Measurements from ENCODE around the gene DEGS1. TPM values are rescaled to one million over a fixed set of nuclear protein-coding genes. Genes with fewer than 3 reads are reported as not detected.

DEGS1 gene
- total and polyA plus RNA-seq, 10 of the 15 experiments (the other 5 are each of a cell fraction or from before 2014, with no cell fraction given), result 16.5 to 133 (median 46.0) TPM

DNA sequence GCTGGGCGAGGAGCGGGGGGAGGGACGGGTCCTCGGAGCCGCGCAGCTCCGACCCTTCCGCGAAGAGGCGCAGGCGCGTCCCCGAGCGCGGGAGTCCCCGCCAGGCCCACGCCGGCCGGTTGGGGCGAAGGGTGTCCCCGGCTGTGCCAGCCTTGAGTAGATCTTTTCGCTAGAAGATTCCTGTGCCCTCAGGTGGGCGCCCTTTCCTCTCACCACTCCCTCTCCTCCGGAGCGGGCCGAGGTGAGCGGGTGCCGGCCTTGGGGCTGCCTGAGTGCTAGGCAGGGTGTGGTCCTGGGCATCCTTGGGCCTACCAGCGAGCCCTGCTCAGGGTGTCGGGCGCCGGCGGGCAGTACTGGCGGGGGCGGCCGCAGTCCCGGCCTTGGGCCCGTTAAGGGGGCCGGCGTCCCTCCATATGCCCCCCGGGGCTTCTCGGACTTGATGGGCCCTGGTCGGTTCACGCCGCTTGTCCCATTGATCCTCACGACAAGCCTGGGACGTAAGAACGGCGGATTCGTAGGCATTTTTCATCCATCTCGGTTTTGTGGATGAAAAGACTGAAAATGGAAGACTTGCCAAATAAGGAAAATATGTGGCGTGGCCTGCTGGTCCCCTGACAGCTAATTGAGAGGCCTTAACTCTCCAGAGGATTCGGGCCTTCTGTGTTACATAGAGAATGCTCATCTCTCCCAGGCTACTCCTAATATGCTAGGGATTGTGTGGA lies 712 bp downstream of the DEGS1 start (continued):
- TF ChIP-seq KLF5 (IDR thresholded peaks at IDR 0.05; ENCODE audit: partially characterized antibody), result peak; percentile 7
- peak; percentile 27; the same call in 1 of the 2 replicates for TF ChIP-seq GATAD2B (conservative IDR thresholded peaks at IDR 0.05; ENCODE audit: low read depth)
- no peak for TF ChIP-seq ZZZ3 (IDR thresholded peaks at IDR 0.05; ENCODE audit: control insufficient read depth, insufficient read length, low read depth)
- TF ChIP-seq, protein P1, sequence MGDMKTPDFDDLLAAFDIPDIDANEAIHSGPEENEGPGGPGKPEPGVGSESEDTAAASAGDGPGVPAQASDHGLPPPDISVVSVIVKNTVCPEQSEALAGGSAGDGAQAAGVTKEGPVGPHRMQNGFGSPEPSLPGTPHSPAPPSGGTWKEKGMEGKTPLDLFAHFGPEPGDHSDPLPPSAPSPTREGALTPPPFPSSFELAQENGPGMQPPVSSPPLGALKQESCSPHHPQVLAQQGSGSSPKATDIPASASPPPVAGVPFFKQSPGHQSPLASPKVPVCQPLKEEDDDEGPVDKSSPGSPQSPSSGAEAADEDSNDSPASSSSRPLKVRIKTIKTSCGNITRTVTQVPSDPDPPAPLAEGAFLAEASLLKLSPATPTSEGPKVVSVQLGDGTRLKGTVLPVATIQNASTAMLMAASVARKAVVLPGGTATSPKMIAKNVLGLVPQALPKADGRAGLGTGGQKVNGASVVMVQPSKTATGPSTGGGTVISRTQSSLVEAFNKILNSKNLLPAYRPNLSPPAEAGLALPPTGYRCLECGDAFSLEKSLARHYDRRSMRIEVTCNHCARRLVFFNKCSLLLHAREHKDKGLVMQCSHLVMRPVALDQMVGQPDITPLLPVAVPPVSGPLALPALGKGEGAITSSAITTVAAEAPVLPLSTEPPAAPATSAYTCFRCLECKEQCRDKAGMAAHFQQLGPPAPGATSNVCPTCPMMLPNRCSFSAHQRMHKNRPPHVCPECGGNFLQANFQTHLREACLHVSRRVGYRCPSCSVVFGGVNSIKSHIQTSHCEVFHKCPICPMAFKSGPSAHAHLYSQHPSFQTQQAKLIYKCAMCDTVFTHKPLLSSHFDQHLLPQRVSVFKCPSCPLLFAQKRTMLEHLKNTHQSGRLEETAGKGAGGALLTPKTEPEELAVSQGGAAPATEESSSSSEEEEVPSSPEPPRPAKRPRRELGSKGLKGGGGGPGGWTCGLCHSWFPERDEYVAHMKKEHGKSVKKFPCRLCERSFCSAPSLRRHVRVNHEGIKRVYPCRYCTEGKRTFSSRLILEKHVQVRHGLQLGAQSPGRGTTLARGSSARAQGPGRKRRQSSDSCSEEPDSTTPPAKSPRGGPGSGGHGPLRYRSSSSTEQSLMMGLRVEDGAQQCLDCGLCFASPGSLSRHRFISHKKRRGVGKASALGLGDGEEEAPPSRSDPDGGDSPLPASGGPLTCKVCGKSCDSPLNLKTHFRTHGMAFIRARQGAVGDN (IDR thresholded peaks at IDR 0.05), result no peak
- no peak for TF ChIP-seq SREBF2 (IDR thresholded peaks at IDR 0.05; ENCODE audit: low read length)
- TF ChIP-seq ATF3 (IDR thresholded peaks at IDR 0.05; ENCODE audit: borderline replicate concordance, extremely low read depth, low read depth, low read length), result no peak
- TF ChIP-seq HDGF (IDR thresholded peaks at IDR 0.05), result 0 out of 2 replicates have a peak, but pooled peaks have one; percentile 16
- TF ChIP-seq IRF4 (IDR thresholded peaks at IDR 0.05; ENCODE audit: low read depth, low read length), result no peak
- TF ChIP-seq NBN (IDR thresholded peaks at IDR 0.05), result 0 out of 2 replicates have a peak, but pooled peaks have one; percentile 12
- no peak for TF ChIP-seq E4F1 (IDR thresholded peaks at IDR 0.05; ENCODE audit: borderline replicate concordance, partially characterized antibody)
- 0 out of 2 replicates have a peak, but pooled peaks have one; percentile 46 for TF ChIP-seq CHD2 (IDR thresholded peaks at IDR 0.05; ENCODE audit: borderline replicate concordance, low read depth, low read length)
- TF ChIP-seq RBBP5 (conservative IDR thresholded peaks at IDR 0.05), result no peak
- 0 out of 2 replicates have a peak, but pooled peaks have one; percentile 9 for TF ChIP-seq TCF12 (IDR thresholded peaks at IDR 0.05; ENCODE audit: low read depth, low read length)
- TF ChIP-seq STAT1 (conservative IDR thresholded peaks at IDR 0.05), result no peak
